Measurements from ENCODE around the gene DAPK2. TPM values are rescaled to one million over a fixed set of nuclear protein-coding genes. Genes with fewer than 3 reads are reported as not detected.

Gene DAPK2
- total RNA-seq, 2 donors from 2014 or later, result 28.8 to 57.6 TPM

- Histone ChIP-seq H3K9me3 (no peaks in the 10 kb centered on the region), H3K4me3 (no peak overlapping the region), H3K36me3 (peaks cover 9% of the 10 kb centered on the region), H3K4me1 (peaks cover 0 to 22% of the 10 kb centered on the region in 2 donors), H3K27me3 (no peaks in the 10 kb centered on the region), H3K27ac (peak overlapping the region in 1 of 2 donors; percentile 45)
- TF ChIP-seq, protein P1, sequence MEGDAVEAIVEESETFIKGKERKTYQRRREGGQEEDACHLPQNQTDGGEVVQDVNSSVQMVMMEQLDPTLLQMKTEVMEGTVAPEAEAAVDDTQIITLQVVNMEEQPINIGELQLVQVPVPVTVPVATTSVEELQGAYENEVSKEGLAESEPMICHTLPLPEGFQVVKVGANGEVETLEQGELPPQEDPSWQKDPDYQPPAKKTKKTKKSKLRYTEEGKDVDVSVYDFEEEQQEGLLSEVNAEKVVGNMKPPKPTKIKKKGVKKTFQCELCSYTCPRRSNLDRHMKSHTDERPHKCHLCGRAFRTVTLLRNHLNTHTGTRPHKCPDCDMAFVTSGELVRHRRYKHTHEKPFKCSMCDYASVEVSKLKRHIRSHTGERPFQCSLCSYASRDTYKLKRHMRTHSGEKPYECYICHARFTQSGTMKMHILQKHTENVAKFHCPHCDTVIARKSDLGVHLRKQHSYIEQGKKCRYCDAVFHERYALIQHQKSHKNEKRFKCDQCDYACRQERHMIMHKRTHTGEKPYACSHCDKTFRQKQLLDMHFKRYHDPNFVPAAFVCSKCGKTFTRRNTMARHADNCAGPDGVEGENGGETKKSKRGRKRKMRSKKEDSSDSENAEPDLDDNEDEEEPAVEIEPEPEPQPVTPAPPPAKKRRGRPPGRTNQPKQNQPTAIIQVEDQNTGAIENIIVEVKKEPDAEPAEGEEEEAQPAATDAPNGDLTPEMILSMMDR (IDR thresholded peaks at IDR 0.05), result no peak
- DNase-seq (ENCODE audit: low spot score), result no peak
Measured at GRCh38 chr15:63908991-63909390, 137.3 kb downstream of the DAPK2 start.

DNA sequence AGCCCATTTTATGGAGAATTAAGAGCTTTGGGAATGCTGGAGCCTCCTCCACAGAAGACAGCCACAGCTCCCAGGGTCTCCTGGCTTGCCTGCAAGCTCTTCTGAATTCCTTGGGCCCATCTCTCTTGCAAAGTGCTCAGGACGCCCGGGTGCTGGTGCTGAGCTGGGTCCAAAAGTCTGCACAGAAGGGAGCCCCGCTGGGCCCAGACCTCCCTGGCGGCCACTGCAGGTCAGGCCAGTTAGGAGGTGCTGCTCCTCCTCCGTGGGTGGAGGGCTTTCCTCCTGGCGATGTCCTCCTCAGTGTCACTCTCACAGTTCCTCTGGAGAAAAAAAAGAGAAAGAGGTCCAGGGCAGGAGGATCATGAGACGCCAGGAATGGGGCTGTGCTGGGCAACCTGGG, 138.0 kb downstream of the DAPK2 start:
- Histone ChIP-seq H3K4me3 (no peak overlapping the region), H3K27ac (no peak overlapping the region), H3K27me3 (no peaks in the 10 kb centered on the region), H3K4me1 (peaks cover 0 to 22% of the 10 kb centered on the region in 2 donors), H3K36me3 (peaks cover 9% of the 10 kb centered on the region), H3K9me3 (no peaks in the 10 kb centered on the region)
- TF ChIP-seq, protein P1 (IDR thresholded peaks at IDR 0.05), result no peak
- DNase-seq (ENCODE audit: low spot score), result no peak

DNA sequence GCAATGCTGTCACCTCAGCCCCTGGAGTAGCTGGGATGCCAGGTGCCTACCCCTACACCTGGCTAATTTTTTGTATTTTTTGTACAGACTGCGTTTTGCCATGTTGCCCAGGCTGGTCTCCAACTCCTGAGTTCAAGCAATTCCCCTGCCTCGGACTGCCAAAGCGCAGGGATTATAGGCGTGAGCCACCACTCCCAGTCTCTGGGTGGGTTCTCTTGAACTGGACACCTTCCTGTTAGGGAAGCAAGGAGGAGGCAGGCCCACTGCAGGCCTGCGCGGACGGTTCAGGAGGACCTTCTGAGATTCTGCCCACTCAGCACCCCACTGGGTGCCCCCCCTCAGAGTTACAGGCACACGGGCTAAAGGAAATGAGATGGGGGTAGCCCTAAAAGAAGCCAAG, 138.8 kb downstream of the DAPK2 start:
- H3K9me3 ChIP-seq, result no peaks in the 10 kb centered on the region
- DNase-seq (ENCODE audit: low spot score), result no peak
- peaks cover 9% of the 10 kb centered on the region for H3K36me3 ChIP-seq
- no peaks in the 10 kb centered on the region for H3K27me3 ChIP-seq
- no peak overlapping the region for H3K27ac ChIP-seq
- no peak overlapping the region for H3K4me3 ChIP-seq
- TF ChIP-seq, protein P1 (IDR thresholded peaks at IDR 0.05), result no peak
- peaks cover 0 to 22% of the 10 kb centered on the region in 2 donors for H3K4me1 ChIP-seq

DNA sequence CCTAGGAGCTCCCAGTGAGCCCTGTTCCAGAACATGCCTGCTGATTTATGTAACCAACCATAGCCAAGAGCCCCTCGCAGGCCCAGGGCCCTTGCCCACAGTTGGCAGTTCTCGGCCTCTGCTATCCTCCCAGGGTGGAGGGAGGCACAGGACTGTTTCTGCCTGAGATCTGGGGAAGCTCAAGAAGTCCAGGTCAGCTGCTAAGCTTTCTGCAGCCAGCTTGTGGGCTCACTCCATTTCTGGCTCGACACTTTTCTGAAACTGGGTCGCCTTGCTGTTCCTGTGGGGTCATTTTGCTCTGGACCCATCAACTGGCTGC, 140.1 kb downstream of the DAPK2 start:
- H3K27ac ChIP-seq, result peak overlapping the region in 1 of 2 donors; percentile 6
- no peak overlapping the region for H3K4me3 ChIP-seq
- DNase-seq (ENCODE audit: low spot score), result no peak
- peaks cover 0 to 22% of the 10 kb centered on the region in 2 donors for H3K4me1 ChIP-seq
- TF ChIP-seq, protein P1 (IDR thresholded peaks at IDR 0.05), result no peak
- H3K9me3 ChIP-seq, result no peaks in the 10 kb centered on the region
- no peaks in the 10 kb centered on the region for H3K27me3 ChIP-seq
- peaks cover 9% of the 10 kb centered on the region for H3K36me3 ChIP-seq

DNA sequence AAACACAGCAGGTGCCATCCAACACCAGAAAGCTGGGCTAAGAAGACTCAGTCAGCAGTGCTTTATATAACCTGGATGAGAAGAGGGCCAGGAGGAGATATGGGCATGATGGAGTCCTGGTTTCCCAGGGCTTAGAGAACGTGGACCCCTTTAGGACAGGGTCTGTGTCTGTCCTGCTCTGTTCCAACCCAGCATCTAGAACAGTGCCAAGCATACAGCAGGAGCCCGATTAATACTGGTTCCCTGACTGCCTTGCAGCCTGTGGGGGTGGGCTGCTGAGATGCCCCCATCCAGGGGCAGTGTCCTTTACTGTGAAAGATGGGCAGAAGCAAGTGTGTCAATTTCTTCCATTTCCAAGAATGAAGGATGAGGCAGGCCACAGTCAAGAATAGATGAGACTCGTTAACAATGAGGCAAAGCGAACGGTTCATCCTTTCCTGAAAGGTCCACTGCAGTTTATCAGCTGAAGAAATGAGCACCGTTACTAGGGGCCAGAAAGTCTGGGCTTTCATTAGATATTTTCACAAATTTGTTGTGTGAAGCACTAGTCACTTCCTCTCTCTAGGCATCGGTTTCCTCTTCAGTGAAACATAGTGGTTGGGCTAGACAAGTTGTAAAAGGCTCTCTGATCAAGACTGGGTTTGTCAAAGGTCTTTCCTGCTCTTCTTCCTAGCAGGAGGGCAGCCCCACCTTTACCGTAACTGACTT, 140.6 kb downstream of the DAPK2 start:
- Histone ChIP-seq H3K36me3 (peaks cover 9% of the 10 kb centered on the region), H3K27ac (peak overlapping the region in 1 of 2 donors; percentile 6), H3K4me1 (peaks cover 0 to 20% of the 10 kb centered on the region in 2 donors), H3K9me3 (no peaks in the 10 kb centered on the region), H3K27me3 (no peaks in the 10 kb centered on the region), H3K4me3 (no peak overlapping the region)
- no peak for DNase-seq (ENCODE audit: low spot score)
- TF ChIP-seq, protein P1 (IDR thresholded peaks at IDR 0.05), result no peak

DNA sequence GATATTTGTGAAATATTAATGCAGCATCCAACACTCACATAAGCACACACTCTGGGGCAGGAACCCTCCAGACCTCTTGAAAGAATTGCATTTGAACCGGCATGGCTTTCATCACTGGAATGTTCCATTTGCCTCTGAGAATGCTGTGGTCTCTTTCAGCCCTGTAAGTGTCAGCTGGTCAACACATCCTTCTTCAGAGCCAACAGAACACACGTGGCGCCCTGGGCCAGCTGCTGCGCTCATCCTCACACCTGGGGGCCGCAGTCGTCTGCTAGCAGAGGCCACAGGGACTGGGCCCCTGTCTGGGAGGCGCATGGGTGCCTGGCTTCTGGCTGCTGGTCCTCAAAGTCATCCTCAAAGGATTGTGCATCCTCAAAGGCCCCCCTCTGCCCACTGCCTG, 141.2 kb downstream of the DAPK2 start:
- DNase-seq (ENCODE audit: low spot score), result no peak
- Histone ChIP-seq H3K36me3 (peaks cover 9% of the 10 kb centered on the region), H3K27ac (no peak overlapping the region), H3K9me3 (no peaks in the 10 kb centered on the region), H3K4me3 (no peak overlapping the region), H3K27me3 (no peaks in the 10 kb centered on the region), H3K4me1 (peaks cover 0 to 15% of the 10 kb centered on the region in 2 donors)
- TF ChIP-seq, protein P1 (IDR thresholded peaks at IDR 0.05), result no peak

Measured in right atrium auricular region (tissue), 2 donors.